HG02763 (cell line): ENCODE data around the gene TEX30.

Experiments
- ATAC-seq: cut with Tn5 transposase; IDR thresholded peaks from one replicate; pipeline ENCODE4 v1.9.1; 2021; ENCODE audit warnings: mild to moderate bottlenecking, moderate library complexity; ENCODE audit not compliant: unreplicated experiment

TEX30 gene

GRCh38 chr13:102773441-102774213 lies at the start of gene TEX30:
TSS of gene TEX30 (minus strand) at chr13:102773786. CDS start at chr13:102770026, 3,760 bp downstream.
- ATAC-seq: peak; percentile 94

GRCh38 chr13:102817907-102818306 lies 44.3 kb upstream of the TEX30 start:
- ATAC-seq: no peak

GRCh38 chr13:102817241-102817640 lies 43.7 kb upstream of the TEX30 start:
- ATAC-seq: no peak

GRCh38 chr13:102816708-102817107 lies 43.1 kb upstream of the TEX30 start:
- no peak for ATAC-seq

- ATAC-seq: no peak
Observed at GRCh38 chr13:102815788-102816187, 42.2 kb upstream of the TEX30 start.

GRCh38 chr13:102814793-102815192 lies 41.2 kb upstream of the TEX30 start:
- no peak for ATAC-seq

- ATAC-seq: no peak
Observed at GRCh38 chr13:102814025-102814607, 40.5 kb upstream of the TEX30 start.

GRCh38 chr13:102812611-102813287 lies 39.2 kb upstream of the TEX30 start:
- ATAC-seq: no peak

GRCh38 chr13:102807699-102808098 lies 34.1 kb upstream of the TEX30 start:
- no peak for ATAC-seq

GRCh38 chr13:102805680-102806079 lies 32.1 kb upstream of the TEX30 start:
- no peak for ATAC-seq

- peak; percentile 79 for ATAC-seq
Observed at GRCh38 chr13:102800145-102801041, 26.8 kb upstream of the TEX30 start.

GRCh38 chr13:102799426-102800144 lies 26.0 kb upstream of the TEX30 start:
- peak; percentile 6 for ATAC-seq

- ATAC-seq: peak; percentile 82
Observed at GRCh38 chr13:102798581-102799425, 25.2 kb upstream of the TEX30 start, which contains the start of the genes BIVM and POGLUT2. TSS of gene BIVM (plus strand) at chr13:102799119. CDS start at chr13:102807268, 8,149 bp downstream. TSS of gene POGLUT2 (minus strand) at chr13:102798976. CDS start at chr13:102798670, 306 bp downstream.

GRCh38 chr13:102793611-102794355 lies 20.2 kb upstream of the TEX30 start:
- ATAC-seq: no peak

GRCh38 chr13:102792396-102792795 lies 18.8 kb upstream of the TEX30 start:
- ATAC-seq: no peak

GRCh38 chr13:102788683-102789082 lies 15.1 kb upstream of the TEX30 start:
- no peak for ATAC-seq

GRCh38 chr13:102784483-102784882 lies 10.9 kb upstream of the TEX30 start:
- no peak for ATAC-seq

- ATAC-seq: no peak
Observed at GRCh38 chr13:102781591-102781990, 8.0 kb upstream of the TEX30 start.
